Lung (tissue), 12 donors: ENCODE measurements around the gene MAGI2. TPM values are rescaled to one million over a fixed set of nuclear protein-coding genes. Genes with fewer than 3 reads are reported as not detected.

Source experiments
- ATAC-seq: fragments of 200-7000 bp; cut with Tn5 transposase; one replicate; pipeline ENCODE4 v1.9.1; 2020; ENCODE audit warnings: moderate number of reproducible peaks; ENCODE audit not compliant: insufficient read depth, low FRiP score
- DNase-seq, 3 donors: peaks; one replicate each; pipeline ENCODE4 v3.0.0-alpha.2; 2013 to 2017
- H3K27ac ChIP-seq, 2 donors: one replicate each; pipeline ENCODE4 v1.5.1; 2013; ENCODE audit warnings: mild to moderate bottlenecking in 2 of 2, moderate library complexity in 2 of 2, control low read depth in 1 of 2, inconsistent platforms in 1 of 2, low read depth in 1 of 2, low read length in 1 of 2
- H3K27me3 ChIP-seq, 3 donors: one replicate each; pipeline ENCODE4 v1.5.1; 2013; ENCODE audit warnings: low read length in 2 of 3; ENCODE audit not compliant: control insufficient read depth in 3 of 3, insufficient read depth in 3 of 3
- H3K36me3 ChIP-seq, 4 donors: one replicate each; pipeline ENCODE4 v1.5.1; 2013; ENCODE audit warnings: low read length in 4 of 4, mild to moderate bottlenecking in 1 of 4, moderate library complexity in 1 of 4; ENCODE audit not compliant: control insufficient read depth in 4 of 4, insufficient read depth in 4 of 4
- H3K4me1 ChIP-seq, 5 donors: one replicate each; pipeline ENCODE4 v1.5.1; 2013; ENCODE audit warnings: low read length in 5 of 5, mild to moderate bottlenecking in 2 of 5, moderate library complexity in 1 of 5; ENCODE audit not compliant: control insufficient read depth in 5 of 5, insufficient read depth in 5 of 5
- H3K4me3 ChIP-seq: one replicate; pipeline ENCODE4 v1.5.1; 2013; ENCODE audit warnings: mild to moderate bottlenecking, control low read depth, moderate library complexity
- H3K9ac ChIP-seq, 2 donors: one replicate each; pipeline ENCODE4 v1.5.1; 2013; ENCODE audit warnings: low read length in 2 of 2, control low read depth in 1 of 2; ENCODE audit not compliant: insufficient read depth in 1 of 2
- H3K9me3 ChIP-seq, 4 donors: one replicate each; pipeline ENCODE4 v1.5.1; 2013; ENCODE audit warnings: low read length in 3 of 4, mild to moderate bottlenecking in 1 of 4, moderate library complexity in 1 of 4; ENCODE audit not compliant: control insufficient read depth in 4 of 4, insufficient read depth in 3 of 4
- WGBS, 2 donors: extraction: QIAGEN DNeasy Blood & Tissue Kit; methylation state at CpG; one replicate each; pipeline ENCODE4 v1.1.7; 2013; 5-methylcytosine and 5-hydroxymethylcytosine counted together
- polyA plus RNA-seq, 2 donors: library from polyadenylated mRNA; stranded (reverse); fragments of 200-250 nt; gene quantifications; one replicate each; pipeline ENCODE4 v1.2.1, GENCODE V29; 2013
- total RNA-seq, 2 donors: library from RNA; depleted of rRNA in 1 of 2; stranded (reverse); fragments of >200 nt in 1 of 2; gene quantifications; one replicate each; pipeline ENCODE4 v1.2.1, GENCODE V29; 2014 to 2021
- TF ChIP-seq, protein P1 (sequence below): IDR thresholded peaks from 2 replicates; pipeline ENCODE4 v1.5.1; 2012; ENCODE audit warnings: mild to moderate bottlenecking; ENCODE audit errors: control extremely low read depth, extremely low read depth
- donor health status: control.
- donor health status: control.
- donor health status: Bipolar disorder and iron deficiency.
- donor health status: healthy.
- donor health status: DM: yes; HTN: yes; CAD: no.

The MAGI2 gene
- total and polyA plus RNA-seq, 4 donors, result 0.94 to 18.0 (median 5.3) TPM

GRCh38 chr7:79478386-79478785 is 24.9 kb upstream of the MAGI2 start:
- 79 to 90% methylated on average over 3 of the region's 3 CpGs for WGBS, 2 donors
- ATAC-seq, result no peak
- TF ChIP-seq, protein P1, sequence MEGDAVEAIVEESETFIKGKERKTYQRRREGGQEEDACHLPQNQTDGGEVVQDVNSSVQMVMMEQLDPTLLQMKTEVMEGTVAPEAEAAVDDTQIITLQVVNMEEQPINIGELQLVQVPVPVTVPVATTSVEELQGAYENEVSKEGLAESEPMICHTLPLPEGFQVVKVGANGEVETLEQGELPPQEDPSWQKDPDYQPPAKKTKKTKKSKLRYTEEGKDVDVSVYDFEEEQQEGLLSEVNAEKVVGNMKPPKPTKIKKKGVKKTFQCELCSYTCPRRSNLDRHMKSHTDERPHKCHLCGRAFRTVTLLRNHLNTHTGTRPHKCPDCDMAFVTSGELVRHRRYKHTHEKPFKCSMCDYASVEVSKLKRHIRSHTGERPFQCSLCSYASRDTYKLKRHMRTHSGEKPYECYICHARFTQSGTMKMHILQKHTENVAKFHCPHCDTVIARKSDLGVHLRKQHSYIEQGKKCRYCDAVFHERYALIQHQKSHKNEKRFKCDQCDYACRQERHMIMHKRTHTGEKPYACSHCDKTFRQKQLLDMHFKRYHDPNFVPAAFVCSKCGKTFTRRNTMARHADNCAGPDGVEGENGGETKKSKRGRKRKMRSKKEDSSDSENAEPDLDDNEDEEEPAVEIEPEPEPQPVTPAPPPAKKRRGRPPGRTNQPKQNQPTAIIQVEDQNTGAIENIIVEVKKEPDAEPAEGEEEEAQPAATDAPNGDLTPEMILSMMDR, result no peak
- Histone ChIP-seq H3K9me3 (no peaks in the 10 kb centered on the region), H3K27me3 (no peaks in the 10 kb centered on the region), H3K9ac (no peak overlapping the region), H3K27ac (no peak overlapping the region), H3K4me1 (no peaks in the 10 kb centered on the region), H3K4me3 (no peak overlapping the region), H3K36me3 (no peaks in the 10 kb centered on the region)
- no peak for DNase-seq

DNA sequence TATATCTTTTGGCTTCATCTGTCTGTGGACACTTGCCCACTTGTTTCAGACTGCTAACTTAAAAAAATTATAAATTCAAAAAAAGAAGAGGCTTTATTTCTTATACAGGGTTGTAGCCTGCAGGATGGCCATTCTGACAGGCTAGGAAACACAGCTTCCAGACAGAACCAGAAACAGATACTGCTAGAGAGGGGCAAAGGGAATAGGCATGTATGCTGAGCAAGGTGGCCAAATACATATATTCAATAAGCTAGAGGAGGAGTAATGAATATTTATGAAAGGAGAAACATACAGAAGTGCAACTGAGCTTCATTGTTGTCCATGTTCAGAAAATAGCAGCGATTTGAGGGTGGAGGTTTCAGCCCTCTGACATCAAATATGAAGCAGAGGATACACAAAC is 22.0 kb upstream of the MAGI2 start:
- ATAC-seq (no peak), DNase-seq (no peak)
- Histone ChIP-seq H3K4me1 (no peaks in the 10 kb centered on the region), H3K36me3 (no peaks in the 10 kb centered on the region), H3K27ac (no peak overlapping the region), H3K9me3 (no peaks in the 10 kb centered on the region), H3K27me3 (no peaks in the 10 kb centered on the region), H3K9ac (no peak overlapping the region), H3K4me3 (no peak overlapping the region)
- TF ChIP-seq, protein P1, result no peak
- WGBS, 2 donors, result 51 to 82% methylated on average over 1 of the region's 1 CpG

GRCh38 chr7:79471699-79472098 is 18.2 kb upstream of the MAGI2 start:
- Histone ChIP-seq H3K9ac (no peak overlapping the region), H3K9me3 (no peaks in the 10 kb centered on the region)

DNA sequence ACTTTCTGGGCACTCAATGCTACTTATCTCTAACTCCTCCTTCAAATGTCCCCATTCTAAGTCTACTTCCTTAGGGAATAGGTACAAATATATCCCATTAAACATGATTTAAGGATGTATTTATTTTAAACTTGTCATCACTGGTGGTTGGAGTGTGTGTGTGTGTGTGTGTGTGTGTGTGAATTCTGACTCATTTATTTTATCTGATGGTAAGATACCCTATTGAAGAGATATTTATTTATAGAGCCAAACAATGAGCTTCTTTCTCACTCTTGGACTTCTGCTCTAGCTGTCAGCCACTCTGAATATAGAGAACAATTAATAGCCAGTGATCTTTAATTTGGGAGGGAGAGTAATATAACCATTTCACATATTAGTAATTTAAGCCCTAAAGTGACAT is 17.8 kb upstream of the MAGI2 start:
- no peak for DNase-seq
- Histone ChIP-seq H3K27ac (no peak overlapping the region), H3K9ac (no peak overlapping the region), H3K36me3 (no peaks in the 10 kb centered on the region), H3K4me3 (no peak overlapping the region), H3K9me3 (no peaks in the 10 kb centered on the region), H3K4me1 (no peaks in the 10 kb centered on the region), H3K27me3 (no peaks in the 10 kb centered on the region)
- TF ChIP-seq, protein P1, result no peak
- no peak for ATAC-seq

More at GRCh38 chr7:79471699-79472098, 18.2 kb upstream of the MAGI2 start:
- H3K27ac ChIP-seq, result no peak overlapping the region
- ATAC-seq (no peak), DNase-seq (peak in 2 of 3 donors; percentile 14 to 17)
- H3K27me3 ChIP-seq, result no peaks in the 10 kb centered on the region
- no peak overlapping the region for H3K4me3 ChIP-seq
- H3K36me3 ChIP-seq, result no peaks in the 10 kb centered on the region
- TF ChIP-seq, protein P1, result no peak
- no peaks in the 10 kb centered on the region for H3K4me1 ChIP-seq
- WGBS, 2 donors, result 75 to 100% methylated on average over 1 of the region's 1 CpG
